IMR-90 (cell line): ENCODE data around the gene ST6GALNAC2. TPM values are rescaled to one million over a fixed set of nuclear protein-coding genes. Genes with fewer than 3 reads are reported as not detected.

Experiments
- ATAC-seq: fragments of 200-7000 bp; cut with Tn5 transposase; 2 replicates; pipeline ENCODE4 v1.9.1; 2020; ENCODE audit warnings: low read depth, mild to moderate bottlenecking, moderate library complexity
- BruUV-seq: library from RNA; stranded (reverse); fragments of 400-500 nt; replicated peaks from 2 replicates; lab custom pipeline; 2021; lab: Mats Ljungman, UMichigan
- CTCF ChIA-PET: fragments of 300-600 bp; formaldehyde crosslinking; extraction: SDS; loops from one replicate; lab custom pipeline; 2021; ENCODE audit warnings: antibody characterized with exemption; lab: Yijun Ruan, JAX
- POLR2A ChIA-PET: fragments of 300-600 bp; sonication (Branson Sonifier 250); formaldehyde crosslinking; loops from one replicate; lab custom pipeline; 2022; ENCODE audit warnings: antibody characterized with exemption; ENCODE audit not compliant: unreplicated experiment; lab: Charles Lee
- DNase-seq: peaks from one replicate; pipeline ENCODE4 v3.0.0; 2013
- H2AFZ ChIP-seq: replicated peaks from 2 replicates; pipeline ENCODE3; 2013; ENCODE audit warnings: low read length, mild to moderate bottlenecking; ENCODE audit not compliant: poor library complexity
- H2AK5ac ChIP-seq: 2 replicates; pipeline ENCODE4 v1.6.1; 2013; ENCODE audit warnings: low read depth, low read length, inconsistent platforms
- H2AK9ac ChIP-seq: replicated peaks from 2 replicates; pipeline ENCODE3; 2013; ENCODE audit warnings: mild to moderate bottlenecking, low read depth, low read length, moderate library complexity; ENCODE audit not compliant: poor library complexity
- H2BK120ac ChIP-seq: 2 replicates; pipeline ENCODE4 v1.6.1; 2013; ENCODE audit warnings: low read depth, low read length, inconsistent platforms
- H2BK15ac ChIP-seq: 3 replicates; pipeline ENCODE4 v1.6.1; 2013; ENCODE audit warnings: low read depth, low read length, inconsistent platforms
- H2BK20ac ChIP-seq: 2 replicates; pipeline ENCODE4 v1.6.1; 2013; ENCODE audit warnings: low read depth, mild to moderate bottlenecking, inconsistent platforms, low read length, moderate library complexity
- H2BK5ac ChIP-seq: 2 replicates; pipeline ENCODE4 v1.6.1; 2013; ENCODE audit warnings: mild to moderate bottlenecking, low read depth, low read length, inconsistent platforms; ENCODE audit not compliant: poor library complexity, severe bottlenecking
- H3K14ac ChIP-seq: replicated peaks from 2 replicates; pipeline ENCODE4 v1.6.1; 2013; ENCODE audit warnings: low read depth, low read length, inconsistent platforms
- H3K18ac ChIP-seq: 2 replicates; pipeline ENCODE4 v1.6.1; 2013; ENCODE audit warnings: low read depth, low read length, control low read depth
- H3K23ac ChIP-seq: 2 replicates; pipeline ENCODE4 v1.6.1; 2013; ENCODE audit warnings: low read depth, low read length, inconsistent platforms
- H3K27ac ChIP-seq: 2 replicates; pipeline ENCODE4 v1.5.1; 2013; ENCODE audit warnings: mild to moderate bottlenecking, control low read depth, low read length; ENCODE audit not compliant: insufficient read depth
- H3K27me3 ChIP-seq: 2 replicates; pipeline ENCODE4 v1.6.1; 2013; ENCODE audit warnings: low read length; ENCODE audit not compliant: control insufficient read depth, insufficient read depth
- H3K36me3 ChIP-seq: 2 replicates; pipeline ENCODE4 v1.6.1; 2013; ENCODE audit warnings: low read length, mixed read lengths; ENCODE audit not compliant: control insufficient read depth, insufficient read depth
- H3K4ac ChIP-seq: 2 replicates; pipeline ENCODE4 v1.6.1; 2013; ENCODE audit warnings: low read depth, low read length, inconsistent platforms
- H3K4me1 ChIP-seq: 2 replicates; pipeline ENCODE4 v1.6.1; 2013; ENCODE audit warnings: low read length, mixed read lengths; ENCODE audit not compliant: control insufficient read depth, insufficient read depth
- H3K4me2 ChIP-seq: 2 replicates; pipeline ENCODE4 v1.6.1; 2013; ENCODE audit warnings: low read depth, mild to moderate bottlenecking, control low read depth, low read length, moderate library complexity
- H3K4me3 ChIP-seq: 2 replicates; pipeline ENCODE4 v1.5.1; 2013; ENCODE audit warnings: low read depth, mild to moderate bottlenecking, control low read depth, low read length, moderate library complexity; ENCODE audit not compliant: insufficient read depth
- H3K56ac ChIP-seq: 2 replicates; pipeline ENCODE4 v1.6.1; 2013; ENCODE audit warnings: low read length, inconsistent platforms; ENCODE audit not compliant: insufficient read depth; ENCODE audit errors: extremely low read depth
- H3K79me1 ChIP-seq, 2 experiments: 2 replicates each; pipeline ENCODE4 v1.6.1; 2013; ENCODE audit warnings: low read length in 2 of 2, inconsistent platforms in 1 of 2, low read depth in 1 of 2
- H3K9ac ChIP-seq: 2 replicates; pipeline ENCODE4 v1.6.1; 2013; ENCODE audit warnings: low read depth, low read length, control low read depth
- H3K9me1 ChIP-seq: 2 replicates; pipeline ENCODE4 v1.6.1; 2013; ENCODE audit warnings: low read length, inconsistent platforms; ENCODE audit not compliant: insufficient read depth
- H3K9me3 ChIP-seq: 2 replicates; pipeline ENCODE4 v1.6.1; 2013; ENCODE audit warnings: low read length; ENCODE audit not compliant: control insufficient read depth, insufficient read depth
- H4K20me1 ChIP-seq: 2 replicates; pipeline ENCODE4 v1.6.1; 2013; ENCODE audit warnings: low read length, inconsistent platforms; ENCODE audit not compliant: insufficient read depth
- H4K5ac ChIP-seq: 2 replicates; pipeline ENCODE4 v1.6.1; 2013; ENCODE audit warnings: mild to moderate bottlenecking, low read depth, low read length, control low read depth
- H4K8ac ChIP-seq, 2 experiments: 2 replicates each; pipeline ENCODE4 v1.6.1; 2013; ENCODE audit warnings: low read depth in 2 of 2, low read length in 2 of 2, control low read depth in 1 of 2, inconsistent platforms in 1 of 2
- H4K91ac ChIP-seq: 2 replicates; pipeline ENCODE4 v1.6.1; 2013; ENCODE audit warnings: low read depth, low read length, inconsistent platforms; ENCODE audit not compliant: insufficient read depth
- BHLHE40 ChIP-seq: fragments of 150-350 bp; IDR thresholded peaks from 2 replicates; pipeline ENCODE4 v1.6.1; 2016; ENCODE audit warnings: mild to moderate bottlenecking, low read depth, low read length
- CEBPB ChIP-seq: IDR thresholded peaks from 2 replicates; pipeline ENCODE4 v1.6.1; 2012; ENCODE audit warnings: low read depth, low read length, improper control_type of control experiment
- CHD1 ChIP-seq: IDR thresholded peaks from 2 replicates; pipeline ENCODE4 v1.6.1; 2012; ENCODE audit warnings: low read depth, low read length, improper control_type of control experiment
- MAZ ChIP-seq: IDR thresholded peaks from 2 replicates; pipeline ENCODE4 v1.6.1; 2012; ENCODE audit warnings: low read depth, mild to moderate bottlenecking, low read length, improper control_type of control experiment, moderate library complexity, borderline replicate concordance
- MXI1 ChIP-seq: IDR thresholded peaks from 2 replicates; pipeline ENCODE4 v1.6.1; 2012; ENCODE audit warnings: low read depth, mild to moderate bottlenecking, low read length, moderate library complexity, borderline replicate concordance
- RAD21 ChIP-seq: IDR thresholded peaks from 2 replicates; pipeline ENCODE4 v1.6.1; 2012; ENCODE audit warnings: low read length, improper control_type of control experiment
- WGBS, 2 experiments: methylation state at CpG; one replicate each; pipeline versions ENCODE4 v1.1.5 to v1.1.7; 2013; ENCODE audit warnings: missing lambda C conversion rate in 2 of 2; ENCODE audit not compliant: insufficient read length in 1 of 2; ENCODE audit errors: extremely low coverage in 2 of 2; 5-methylcytosine and 5-hydroxymethylcytosine counted together
- dilution Hi-C: fragments of 300-500 bp; cut with HindIII; formaldehyde crosslinking; loops from one replicate; pipeline ENCODE4 v1.14.3; 2018; ENCODE audit warnings: low sequenced_read_pairs; ENCODE audit not compliant: unreplicated experiment
- in situ Hi-C: fragments of 300-500 bp; cut with MboI; formaldehyde crosslinking; loops from 3 replicates; pipeline ENCODE4 v1.14.3; 2019; ENCODE audit warnings: low sequenced_read_pairs, inconsistent platforms, mixed read lengths
- intact Hi-C: fragments of 100-400 bp; cut with micrococcal nuclease; formaldehyde crosslinking; loops from 2 replicates; pipeline ENCODE4 v1.10.0; 2022
- polyA plus RNA-seq, 3 experiments: library from polyadenylated mRNA; depleted of rRNA; stranded (reverse); fragments of >200 nt; gene quantifications; 2 replicates each; pipeline ENCODE4 v1.2.3, GENCODE V29; 2012; ENCODE audit warnings: low replicate concordance in 1 of 3
- total RNA-seq: library from RNA; depleted of rRNA; stranded (reverse); fragments of >200 nt; gene quantifications from 2 replicates; pipeline ENCODE4 v1.2.3, GENCODE V29; 2012
- TF ChIP-seq, protein P1 (sequence below): conservative IDR thresholded peaks from 2 replicates; pipeline ENCODE4 v1.5.1; 2012; ENCODE audit warnings: mild to moderate bottlenecking, low read depth, low read length, improper control_type of control experiment

ST6GALNAC2 gene
- total and polyA plus RNA-seq, 2 of the 4 experiments (the other 2 are of a cell fraction), result 0.10 TPM; not detected in 1

GRCh38 chr17:76612465-76612864 lies 26.8 kb upstream of the ST6GALNAC2 start:
- Histone ChIP-seq H3K4me1 (no peaks in the 10 kb centered on the region), H3K79me1 (no peaks in the 10 kb centered on the region), H4K91ac (no peak overlapping the region), H3K18ac (no peak overlapping the region), H3K14ac (no peak overlapping the region), H3K36me3 (no peaks in the 10 kb centered on the region), H2BK5ac (no peak overlapping the region), H2BK20ac (no peak overlapping the region), H3K23ac (no peak overlapping the region), H2AK9ac (no peak overlapping the region), H3K4me3 (no peak overlapping the region), H3K9me1 (no peaks in the 10 kb centered on the region), H4K20me1 (no peaks in the 10 kb centered on the region), H3K27me3 (0 out of 2 replicates have a peak, but pooled peaks cover 2% of the 10 kb centered on the region), H4K8ac (no peak overlapping the region), H3K9me3 (no peaks in the 10 kb centered on the region), H3K4me2 (no peak overlapping the region), H3K56ac (no peak overlapping the region), H4K5ac (no peak overlapping the region), H2BK120ac (no peak overlapping the region), H3K4ac (no peak overlapping the region), H2AK5ac (no peak overlapping the region), H3K27ac (no peak overlapping the region), H2BK15ac (no peak overlapping the region), H3K9ac (no peak overlapping the region), H2AFZ (no peak overlapping the region)
- DNase-seq, result no peak
- in situ Hi-C loops, result no loop called here
- no TSS peak for BruUV-seq
- no peak for ATAC-seq
- 90% methylated on average over 2 of the region's 4 CpGs; no CpG with 5 or more reads in 1 of the 2 experiments for WGBS, 2 experiments
- ChIA-PET CTCF (no interaction called here), POLR2A (no interaction called here)
- no peak for TF ChIP-seq BHLHE40
- TF ChIP-seq, protein P1, sequence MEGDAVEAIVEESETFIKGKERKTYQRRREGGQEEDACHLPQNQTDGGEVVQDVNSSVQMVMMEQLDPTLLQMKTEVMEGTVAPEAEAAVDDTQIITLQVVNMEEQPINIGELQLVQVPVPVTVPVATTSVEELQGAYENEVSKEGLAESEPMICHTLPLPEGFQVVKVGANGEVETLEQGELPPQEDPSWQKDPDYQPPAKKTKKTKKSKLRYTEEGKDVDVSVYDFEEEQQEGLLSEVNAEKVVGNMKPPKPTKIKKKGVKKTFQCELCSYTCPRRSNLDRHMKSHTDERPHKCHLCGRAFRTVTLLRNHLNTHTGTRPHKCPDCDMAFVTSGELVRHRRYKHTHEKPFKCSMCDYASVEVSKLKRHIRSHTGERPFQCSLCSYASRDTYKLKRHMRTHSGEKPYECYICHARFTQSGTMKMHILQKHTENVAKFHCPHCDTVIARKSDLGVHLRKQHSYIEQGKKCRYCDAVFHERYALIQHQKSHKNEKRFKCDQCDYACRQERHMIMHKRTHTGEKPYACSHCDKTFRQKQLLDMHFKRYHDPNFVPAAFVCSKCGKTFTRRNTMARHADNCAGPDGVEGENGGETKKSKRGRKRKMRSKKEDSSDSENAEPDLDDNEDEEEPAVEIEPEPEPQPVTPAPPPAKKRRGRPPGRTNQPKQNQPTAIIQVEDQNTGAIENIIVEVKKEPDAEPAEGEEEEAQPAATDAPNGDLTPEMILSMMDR, result no peak
- TF ChIP-seq MAZ, result no peak
- TF ChIP-seq CHD1, result no peak
- no peak for TF ChIP-seq CEBPB
- no peak for TF ChIP-seq MXI1
- TF ChIP-seq RAD21, result no peak
- intact Hi-C loops, result no loop called here
- dilution Hi-C loops, result no loop called here
